GM12801 (cell line): ENCODE data around the gene CAT.

Experiments used
- TF ChIP-seq, protein P1 (sequence below): IDR thresholded peaks from one replicate; pipeline ENCODE4 v1.5.1; 2011; ENCODE audit warnings: control low read depth; ENCODE audit not compliant: insufficient read length; ENCODE audit errors: extremely low read depth

Gene CAT

DNA sequence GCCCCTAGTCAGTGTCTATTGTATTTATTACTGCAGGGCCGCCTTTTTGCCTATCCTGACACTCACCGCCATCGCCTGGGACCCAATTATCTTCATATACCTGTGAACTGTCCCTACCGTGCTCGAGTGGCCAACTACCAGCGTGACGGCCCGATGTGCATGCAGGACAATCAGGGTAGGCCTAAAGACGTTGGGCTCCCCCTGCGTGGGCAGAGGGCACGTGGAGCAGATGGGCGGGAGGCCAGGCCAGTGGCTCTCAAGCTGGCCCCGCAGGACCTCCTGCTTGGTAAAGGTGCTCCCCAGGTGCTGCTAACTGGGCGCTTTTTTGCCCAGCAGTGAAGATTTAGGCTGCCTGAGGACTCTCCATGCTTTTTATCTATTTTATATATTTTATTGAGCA, 22.5 kb downstream of the CAT start:
- TF ChIP-seq, protein P1, sequence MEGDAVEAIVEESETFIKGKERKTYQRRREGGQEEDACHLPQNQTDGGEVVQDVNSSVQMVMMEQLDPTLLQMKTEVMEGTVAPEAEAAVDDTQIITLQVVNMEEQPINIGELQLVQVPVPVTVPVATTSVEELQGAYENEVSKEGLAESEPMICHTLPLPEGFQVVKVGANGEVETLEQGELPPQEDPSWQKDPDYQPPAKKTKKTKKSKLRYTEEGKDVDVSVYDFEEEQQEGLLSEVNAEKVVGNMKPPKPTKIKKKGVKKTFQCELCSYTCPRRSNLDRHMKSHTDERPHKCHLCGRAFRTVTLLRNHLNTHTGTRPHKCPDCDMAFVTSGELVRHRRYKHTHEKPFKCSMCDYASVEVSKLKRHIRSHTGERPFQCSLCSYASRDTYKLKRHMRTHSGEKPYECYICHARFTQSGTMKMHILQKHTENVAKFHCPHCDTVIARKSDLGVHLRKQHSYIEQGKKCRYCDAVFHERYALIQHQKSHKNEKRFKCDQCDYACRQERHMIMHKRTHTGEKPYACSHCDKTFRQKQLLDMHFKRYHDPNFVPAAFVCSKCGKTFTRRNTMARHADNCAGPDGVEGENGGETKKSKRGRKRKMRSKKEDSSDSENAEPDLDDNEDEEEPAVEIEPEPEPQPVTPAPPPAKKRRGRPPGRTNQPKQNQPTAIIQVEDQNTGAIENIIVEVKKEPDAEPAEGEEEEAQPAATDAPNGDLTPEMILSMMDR, result no peak

DNA sequence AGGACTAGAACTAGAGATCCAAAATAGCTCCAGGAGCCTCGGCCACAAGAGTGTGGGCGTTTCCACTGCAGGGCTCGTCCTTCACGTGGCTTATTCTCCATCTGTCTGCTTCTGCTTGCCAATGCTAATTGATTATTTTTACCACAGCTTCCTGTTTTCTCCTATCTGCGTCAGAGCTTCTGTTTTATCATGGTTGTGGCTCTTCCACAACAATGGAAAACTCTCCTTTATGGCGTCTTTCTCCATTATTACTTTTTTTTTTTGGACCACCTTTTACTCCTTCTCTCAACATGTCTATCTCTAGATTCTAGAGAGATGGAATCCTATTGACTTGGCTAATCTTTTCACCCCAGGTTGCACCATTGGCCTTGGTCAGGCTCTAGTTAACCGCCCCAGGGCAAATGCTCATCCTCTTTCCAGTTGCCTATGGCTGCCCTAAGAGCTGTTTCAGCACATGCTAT, 25.9 kb downstream of the CAT start:
- TF ChIP-seq, protein P1, result no peak

DNA sequence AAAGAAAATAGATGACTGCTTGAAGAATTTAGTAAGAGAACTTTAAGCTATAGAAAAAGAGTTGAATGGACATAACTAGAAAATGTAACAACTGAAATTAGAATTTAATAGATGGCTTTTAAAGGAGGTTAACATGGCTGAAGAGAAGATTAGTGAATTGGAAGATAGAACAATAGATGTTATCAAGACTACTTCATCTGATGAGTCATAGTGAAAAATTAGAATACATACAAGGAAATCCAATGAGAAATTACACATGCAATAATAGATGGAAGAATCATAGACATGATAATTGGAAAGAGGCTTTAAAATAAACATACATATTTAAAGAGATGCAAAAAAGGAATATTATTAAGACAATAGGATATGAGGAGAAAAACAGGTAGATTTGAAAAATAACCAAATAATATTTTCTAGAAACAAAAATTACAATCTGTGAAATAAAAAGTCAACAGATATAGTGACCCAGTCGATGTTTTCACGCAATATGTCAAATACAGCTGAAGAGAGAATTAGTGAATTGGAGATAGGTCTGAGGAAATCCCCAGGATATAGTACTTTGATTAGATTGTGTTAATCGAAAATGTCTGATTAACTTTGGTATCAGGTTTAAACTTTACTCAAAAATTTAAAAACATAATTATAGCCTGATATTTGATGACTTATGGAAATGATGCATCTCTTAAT, 28.2 kb downstream of the CAT start:
- TF ChIP-seq, protein P1, result no peak

DNA sequence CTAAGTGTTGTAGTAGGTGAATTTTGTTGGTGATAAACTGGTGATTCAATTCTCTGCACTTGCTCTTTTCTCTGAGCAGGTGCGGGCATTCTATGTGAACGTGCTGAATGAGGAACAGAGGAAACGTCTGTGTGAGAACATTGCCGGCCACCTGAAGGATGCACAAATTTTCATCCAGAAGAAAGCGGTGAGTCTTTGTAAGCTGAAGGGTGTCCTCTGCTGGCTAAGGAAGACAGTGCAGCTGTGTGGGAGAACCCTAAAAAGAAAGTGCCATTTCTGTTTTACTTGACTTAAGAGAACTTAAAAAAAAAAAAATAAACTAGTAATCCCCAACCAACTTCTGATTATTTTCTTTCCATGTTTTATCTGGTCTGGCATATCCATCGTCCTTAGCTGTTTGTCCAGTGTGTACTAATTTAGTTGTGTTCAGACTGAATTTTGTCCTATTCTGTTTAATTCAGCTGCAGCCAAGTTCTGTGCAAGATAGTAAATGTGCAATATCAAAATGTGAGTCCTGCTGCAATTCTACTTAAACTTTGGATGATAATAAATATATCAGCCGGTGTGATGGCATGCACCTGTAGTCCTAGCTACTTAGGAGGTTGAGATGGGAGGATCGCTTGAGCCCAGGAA, 29.6 kb downstream of the CAT start:
- TF ChIP-seq, protein P1, result no peak

DNA sequence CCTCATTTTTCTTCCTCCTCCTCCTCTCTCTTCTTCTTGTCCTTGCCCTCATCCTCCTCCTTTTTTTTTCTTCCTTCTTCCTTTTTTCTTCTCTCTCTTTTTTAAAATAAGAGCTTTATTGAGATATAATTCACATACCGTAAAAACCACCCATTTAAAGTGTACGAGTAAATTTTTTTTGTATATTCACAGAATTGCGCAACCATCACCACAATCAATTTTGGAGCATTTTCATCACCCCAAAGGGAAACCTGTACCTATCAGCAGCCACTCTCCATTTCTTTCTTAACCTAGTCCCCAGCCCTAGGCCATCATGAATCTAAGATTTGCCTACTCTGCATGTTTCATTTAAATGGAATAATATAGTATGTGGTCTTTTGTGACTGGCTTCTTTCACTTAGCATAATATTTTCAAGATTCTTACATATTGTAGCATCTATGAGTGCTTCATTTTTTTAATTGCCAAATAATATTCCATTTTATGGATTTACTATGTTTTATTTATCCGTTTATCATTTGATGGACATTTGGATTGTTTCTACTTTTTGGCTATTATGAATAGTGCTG, 35.0 kb downstream of the CAT start:
- TF ChIP-seq, protein P1, result no peak

DNA sequence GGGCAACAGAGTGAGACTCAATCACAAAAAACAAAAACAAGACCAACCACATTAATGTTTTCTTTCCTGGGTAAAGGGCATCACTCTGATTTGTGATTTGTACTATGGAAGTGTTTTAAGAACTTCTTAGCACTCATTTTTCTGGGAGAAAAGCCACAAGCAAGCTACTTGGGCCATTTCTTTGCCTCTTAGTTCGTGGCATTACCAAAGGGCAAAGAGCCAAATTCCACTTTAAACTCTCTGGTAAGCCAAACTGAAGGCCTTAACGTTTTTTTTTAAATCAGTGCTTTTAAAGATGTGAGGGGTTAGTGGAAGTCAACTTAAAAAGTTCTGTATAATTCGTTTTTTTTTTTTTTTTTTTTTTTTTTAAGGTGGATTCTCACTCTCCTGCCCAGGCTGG, 36.9 kb downstream of the CAT start:
- TF ChIP-seq, protein P1, result no peak

DNA sequence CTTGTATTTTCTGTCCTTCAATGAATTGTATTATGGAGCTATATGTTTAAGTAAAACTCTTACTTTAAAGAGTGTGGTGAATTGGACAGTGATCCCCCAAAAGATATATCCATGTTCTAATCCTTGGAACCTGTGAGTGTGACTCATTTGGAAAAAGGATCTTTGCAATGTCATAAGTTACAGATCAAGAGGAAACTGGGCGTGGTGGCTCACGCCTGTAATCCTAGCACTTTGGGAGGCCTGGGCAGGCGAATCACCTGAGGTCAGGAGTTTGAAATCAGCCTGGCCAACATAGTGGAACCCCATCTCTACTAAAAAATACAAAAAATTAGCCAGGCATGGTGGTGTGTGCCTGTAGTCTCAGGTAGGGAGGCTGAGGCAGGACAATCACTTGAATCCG, 38.1 kb downstream of the CAT start:
- TF ChIP-seq, protein P1, result no peak
